HepG2 (cell line): Measurements from ENCODE around the gene GART. TPM values are rescaled to one million over a fixed set of nuclear protein-coding genes. Genes with fewer than 3 reads are reported as not detected.

ENCODE experiments used
- ARNTL ChIP-seq: sonication (generic); formaldehyde crosslinking; IDR thresholded peaks from 2 replicates; pipeline ENCODE4 v1.4.0; 2020; ENCODE audit warnings: mild to moderate bottlenecking, missing genetic modification reagents
- ETS1 ChIP-seq: sonication (generic); formaldehyde crosslinking; IDR thresholded peaks from 2 replicates; pipeline ENCODE4 v1.4.0; 2020; ENCODE audit warnings: missing genetic modification reagents
- FLYWCH1 ChIP-seq: sonication (generic); formaldehyde crosslinking; IDR thresholded peaks from 2 replicates; pipeline ENCODE4 v1.8.1; 2023; ENCODE audit warnings: mild to moderate bottlenecking, missing genetic modification reagents
- JARID2 ChIP-seq: sonication (generic); formaldehyde crosslinking; IDR thresholded peaks from 2 replicates; pipeline ENCODE4 v1.8.1; 2023; ENCODE audit warnings: missing genetic modification reagents, inconsistent platforms; ENCODE audit not compliant: insufficient replicate concordance
- JDP2 ChIP-seq: sonication (generic); formaldehyde crosslinking; IDR thresholded peaks from 2 replicates; pipeline ENCODE4 v1.8.1; 2022; ENCODE audit warnings: missing genetic modification reagents, borderline replicate concordance
- MATR3 ChIP-seq: sonication (generic); formaldehyde crosslinking; IDR thresholded peaks from 2 replicates; pipeline ENCODE4 v1.4.0; 2020; ENCODE audit warnings: missing genetic modification reagents
- ZBTB8A ChIP-seq: sonication (generic); formaldehyde crosslinking; IDR thresholded peaks from 2 replicates; pipeline ENCODE4 v1.4.0; 2020; ENCODE audit warnings: mild to moderate bottlenecking, low read depth, missing genetic modification reagents, borderline replicate concordance
- ZFP41 ChIP-seq: sonication (generic); formaldehyde crosslinking; IDR thresholded peaks from 2 replicates; pipeline ENCODE4 v1.4.0; 2020; ENCODE audit warnings: mild to moderate bottlenecking, missing genetic modification reagents, borderline replicate concordance
- ZNF253 ChIP-seq: sonication (generic); formaldehyde crosslinking; IDR thresholded peaks from 2 replicates; pipeline ENCODE4 v1.8.0; 2022; ENCODE audit warnings: mild to moderate bottlenecking, missing genetic modification reagents, borderline replicate concordance
- ZNF44 ChIP-seq: sonication (generic); formaldehyde crosslinking; IDR thresholded peaks from 2 replicates; pipeline ENCODE4 v1.5.1; 2020; ENCODE audit warnings: mild to moderate bottlenecking, missing genetic modification reagents
- ZNF460 ChIP-seq: sonication (generic); formaldehyde crosslinking; IDR thresholded peaks from 2 replicates; pipeline ENCODE4 v1.5.1; 2020; ENCODE audit warnings: missing genetic modification reagents, mild to moderate bottlenecking, borderline replicate concordance
- ZNF557 ChIP-seq: sonication (generic); formaldehyde crosslinking; IDR thresholded peaks from 2 replicates; pipeline ENCODE4 v1.4.0; 2020; ENCODE audit warnings: missing genetic modification reagents
- ZNF589 ChIP-seq: sonication (generic); formaldehyde crosslinking; conservative IDR thresholded peaks from 2 replicates; pipeline ENCODE4 v1.8.0; 2022; ENCODE audit warnings: mild to moderate bottlenecking, moderate library complexity, missing genetic modification reagents
- ZNF75D ChIP-seq: sonication (generic); formaldehyde crosslinking; IDR thresholded peaks from 2 replicates; pipeline ENCODE4 v1.8.1; 2023; ENCODE audit warnings: missing genetic modification reagents, mild to moderate bottlenecking, borderline replicate concordance
- ZNF790 ChIP-seq: sonication (generic); formaldehyde crosslinking; IDR thresholded peaks from 2 replicates; pipeline ENCODE4 v1.8.0; 2022; ENCODE audit warnings: missing genetic modification reagents, mild to moderate bottlenecking, borderline replicate concordance
- ZNF879 ChIP-seq: sonication (generic); formaldehyde crosslinking; IDR thresholded peaks from 2 replicates; pipeline ENCODE4 v1.8.1; 2023; ENCODE audit warnings: missing genetic modification reagents
- ZSCAN31 ChIP-seq: sonication (generic); formaldehyde crosslinking; IDR thresholded peaks from 2 replicates; pipeline ENCODE4 v1.5.0; 2020; ENCODE audit warnings: low read depth, mild to moderate bottlenecking, missing genetic modification reagents
- ZSCAN9 ChIP-seq: IDR thresholded peaks from 2 replicates; pipeline ENCODE4 v1.6.1; 2016; ENCODE audit warnings: borderline replicate concordance
- polyA plus RNA-seq, 8 experiments: library from polyadenylated mRNA; depleted of rRNA in 3 of 8; stranded (reverse) in 7 of 8; unstranded in 1 of 8; fragments of >200 nt; fragmentation: Illumina TruSeq in 4 of 8; extraction: Trizol in 4 of 8; gene quantifications; 2 replicates each; pipeline versions ENCODE4 v1.2.1 to v1.2.3, GENCODE V29; 2011 to 2016; ENCODE audit warnings: low read depth in 4 of 8, missing spikeins in 1 of 8, mixed read lengths in 1 of 8; ENCODE audit not compliant: insufficient read depth in 1 of 8
- total RNA-seq, 5 experiments: library from RNA; depleted of rRNA; stranded (reverse); fragments of >200 nt; fragmentation: Illumina TruSeq; extraction: Trizol; gene quantifications; 2 replicates each; pipeline ENCODE4 v1.2.3, GENCODE V29; 2016; ENCODE audit warnings: low read depth in 1 of 5
- TF ChIP-seq, protein P1 (sequence below): sonication (generic); formaldehyde crosslinking; IDR thresholded peaks from 2 replicates; pipeline ENCODE4 v1.5.0; 2020; ENCODE audit warnings: mild to moderate bottlenecking, missing genetic modification reagents
- TF ChIP-seq, protein P2 (sequence below): sonication (generic); formaldehyde crosslinking; IDR thresholded peaks from 2 replicates; pipeline ENCODE4 v1.5.0; 2020; ENCODE audit warnings: mild to moderate bottlenecking, missing genetic modification reagents
- TF ChIP-seq, protein P3 (sequence below): sonication (generic); formaldehyde crosslinking; IDR thresholded peaks from 2 replicates; pipeline ENCODE4 v1.4.0; 2020; ENCODE audit warnings: missing genetic modification reagents

The GART gene
- total and polyA plus RNA-seq, 2 of the 13 experiments (the other 11 are each of a cell fraction or from before 2014, with no cell fraction given): 17.9 to 109 TPM

- TF ChIP-seq, protein P1, sequence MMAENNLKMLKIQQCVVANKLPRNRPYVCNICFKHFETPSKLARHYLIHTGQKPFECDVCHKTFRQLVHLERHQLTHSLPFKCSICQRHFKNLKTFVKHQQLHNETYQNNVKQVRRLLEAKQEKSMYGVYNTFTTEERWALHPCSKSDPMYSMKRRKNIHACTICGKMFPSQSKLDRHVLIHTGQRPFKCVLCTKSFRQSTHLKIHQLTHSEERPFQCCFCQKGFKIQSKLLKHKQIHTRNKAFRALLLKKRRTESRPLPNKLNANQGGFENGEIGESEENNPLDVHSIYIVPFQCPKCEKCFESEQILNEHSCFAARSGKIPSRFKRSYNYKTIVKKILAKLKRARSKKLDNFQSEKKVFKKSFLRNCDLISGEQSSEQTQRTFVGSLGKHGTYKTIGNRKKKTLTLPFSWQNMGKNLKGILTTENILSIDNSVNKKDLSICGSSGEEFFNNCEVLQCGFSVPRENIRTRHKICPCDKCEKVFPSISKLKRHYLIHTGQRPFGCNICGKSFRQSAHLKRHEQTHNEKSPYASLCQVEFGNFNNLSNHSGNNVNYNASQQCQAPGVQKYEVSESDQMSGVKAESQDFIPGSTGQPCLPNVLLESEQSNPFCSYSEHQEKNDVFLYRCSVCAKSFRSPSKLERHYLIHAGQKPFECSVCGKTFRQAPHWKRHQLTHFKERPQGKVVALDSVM (CRISPR knock-in tag): no peak
- TF ChIP-seq ZSCAN9 (CRISPR knock-in tag): peak; percentile 70; the same call in 1 of the 2 replicates
- TF ChIP-seq, protein P2, sequence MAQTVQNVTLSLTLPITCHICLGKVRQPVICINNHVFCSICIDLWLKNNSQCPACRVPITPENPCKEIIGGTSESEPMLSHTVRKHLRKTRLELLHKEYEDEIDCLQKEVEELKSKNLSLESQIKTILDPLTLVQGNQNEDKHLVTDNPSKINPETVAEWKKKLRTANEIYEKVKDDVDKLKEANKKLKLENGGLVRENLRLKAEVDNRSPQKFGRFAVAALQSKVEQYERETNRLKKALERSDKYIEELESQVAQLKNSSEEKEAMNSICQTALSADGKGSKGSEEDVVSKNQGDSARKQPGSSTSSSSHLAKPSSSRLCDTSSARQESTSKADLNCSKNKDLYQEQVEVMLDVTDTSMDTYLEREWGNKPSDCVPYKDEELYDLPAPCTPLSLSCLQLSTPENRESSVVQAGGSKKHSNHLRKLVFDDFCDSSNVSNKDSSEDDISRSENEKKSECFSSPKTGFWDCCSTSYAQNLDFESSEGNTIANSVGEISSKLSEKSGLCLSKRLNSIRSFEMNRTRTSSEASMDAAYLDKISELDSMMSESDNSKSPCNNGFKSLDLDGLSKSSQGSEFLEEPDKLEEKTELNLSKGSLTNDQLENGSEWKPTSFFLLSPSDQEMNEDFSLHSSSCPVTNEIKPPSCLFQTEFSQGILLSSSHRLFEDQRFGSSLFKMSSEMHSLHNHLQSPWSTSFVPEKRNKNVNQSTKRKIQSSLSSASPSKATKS (CRISPR knock-in tag): peak; percentile 87; the same call in 1 of the 2 replicates
- TF ChIP-seq ZFP41: no peak
- TF ChIP-seq JARID2: no peak
- no peak for TF ChIP-seq ZNF879 (CRISPR knock-in tag)
- no peak for TF ChIP-seq ZNF75D (CRISPR knock-in tag)
- TF ChIP-seq ZSCAN31 (CRISPR knock-in tag): no peak; the same call in 1 of the 2 replicates
- 0 out of 2 replicates have a peak, but pooled peaks have one; percentile 72 for TF ChIP-seq MATR3 (CRISPR knock-in tag)
- TF ChIP-seq, protein P3, sequence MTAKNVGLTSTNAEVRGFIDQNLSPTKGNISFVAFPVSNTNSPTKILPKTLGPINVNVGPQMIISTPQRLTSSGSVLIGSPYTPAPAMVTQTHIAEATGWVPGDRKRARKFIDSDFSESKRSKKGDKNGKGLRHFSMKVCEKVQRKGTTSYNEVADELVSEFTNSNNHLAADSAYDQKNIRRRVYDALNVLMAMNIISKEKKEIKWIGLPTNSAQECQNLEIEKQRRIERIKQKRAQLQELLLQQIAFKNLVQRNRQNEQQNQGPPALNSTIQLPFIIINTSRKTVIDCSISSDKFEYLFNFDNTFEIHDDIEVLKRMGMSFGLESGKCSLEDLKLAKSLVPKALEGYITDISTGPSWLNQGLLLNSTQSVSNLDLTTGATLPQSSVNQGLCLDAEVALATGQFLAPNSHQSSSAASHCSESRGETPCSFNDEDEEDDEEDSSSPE (CRISPR knock-in tag): peak; percentile 19; the same call in 1 of the 2 replicates
- TF ChIP-seq ZNF790 (CRISPR knock-in tag): no peak
- no peak for TF ChIP-seq ZNF44 (CRISPR knock-in tag)
- 0 out of 2 replicates have a peak, but pooled peaks have one; percentile 32 for TF ChIP-seq ZNF253 (CRISPR knock-in tag)
- TF ChIP-seq JDP2: no peak
- no peak for TF ChIP-seq ETS1 (CRISPR knock-in tag)
- TF ChIP-seq ZNF557 (CRISPR knock-in tag): no peak
- TF ChIP-seq ARNTL (CRISPR knock-in tag): no peak
- peak; percentile 44; the same call in 1 of the 2 replicates for TF ChIP-seq ZBTB8A (CRISPR knock-in tag)
- TF ChIP-seq FLYWCH1: no peak
- no peak for TF ChIP-seq ZNF460 (CRISPR knock-in tag)
- peak; percentile 84; the same call in 1 of the 2 replicates for TF ChIP-seq ZNF589 (CRISPR knock-in tag)
These were observed 62.0 kb downstream of the GART start, which contains the start of gene TMEM50B (continued) for GRCh38 chr21:33479679-33480480.
